SK-N-MC (cell line): Measurements from ENCODE around the gene FAAH2.

Experiments
- EZH2 ChIP-seq: fragments of 200-600 bp; sonication (generic); IDR thresholded peaks from one replicate; pipeline ENCODE4 v1.6.1; 2017; ENCODE audit warnings: antibody characterized with exemption
- FOXP2 ChIP-seq: optimal IDR thresholded peaks from 2 replicates; pipeline ENCODE3; 2011; ENCODE audit warnings: mild to moderate bottlenecking, moderate library complexity; ENCODE audit not compliant: insufficient read depth; ENCODE audit errors: extremely low read length, control extremely low read depth
- POLR2AphosphoS5 ChIP-seq: IDR thresholded peaks from 2 replicates; pipeline ENCODE4 v1.6.1; 2012; ENCODE audit warnings: mild to moderate bottlenecking, low read depth, low read length, borderline replicate concordance

GRCh38 chrX:57251965-57252364 is 34.5 kb upstream of the FAAH2 start:
- TF ChIP-seq EZH2 (no peak), POLR2AphosphoS5 (no peak), FOXP2 (no peak)
